Neuronal stem cell (in vitro differentiated cells): ENCODE data around the gene C19orf53.
A peak's percentile ranks its signal among the peaks of the same experiment; 100 is the strongest.
"Not testable (repeated sequence)": the region's sequence is repeated elsewhere in the genome, so short reads cannot be mapped to it uniquely, and the experiment has no call there.

ENCODE experiments used
- DNase-seq: peaks from one replicate; pipeline ENCODE4 v3.0.0-alpha.2; 2013; ENCODE audit warnings: low spot score
- H2AFZ ChIP-seq: one replicate; pipeline ENCODE4 v1.6.1; 2013; ENCODE audit warnings: mild to moderate bottlenecking, low read length, inconsistent platforms
- H2AK5ac ChIP-seq: 2 replicates; pipeline ENCODE4 v1.6.1; 2013; ENCODE audit warnings: low read depth, mild to moderate bottlenecking, inconsistent platforms, low read length, moderate library complexity, mixed read lengths
- H2BK120ac ChIP-seq: 2 replicates; pipeline ENCODE4 v1.6.1; 2013; ENCODE audit warnings: low read depth, mild to moderate bottlenecking, inconsistent platforms, low read length, moderate library complexity, mixed read lengths
- H2BK12ac ChIP-seq: one replicate; pipeline ENCODE4 v1.6.1; 2013; ENCODE audit warnings: low read length, inconsistent platforms
- H2BK15ac ChIP-seq: 2 replicates; pipeline ENCODE4 v1.6.1; 2013; ENCODE audit warnings: mild to moderate bottlenecking, low read length, inconsistent platforms, mixed read lengths
- H2BK5ac ChIP-seq: one replicate; pipeline ENCODE4 v1.6.1; 2013; ENCODE audit warnings: inconsistent platforms, mild to moderate bottlenecking, low read length, moderate library complexity
- H3K14ac ChIP-seq: one replicate; pipeline ENCODE4 v1.6.1; 2013; ENCODE audit warnings: low read length, inconsistent platforms
- H3K18ac ChIP-seq: 2 replicates; pipeline ENCODE4 v1.6.1; 2013; ENCODE audit warnings: low read length, inconsistent platforms
- H3K23ac ChIP-seq: 2 replicates; pipeline ENCODE4 v1.6.1; 2013; ENCODE audit warnings: low read depth, mild to moderate bottlenecking, mixed read lengths, low read length, inconsistent platforms; ENCODE audit not compliant: poor library complexity
- H3K27ac ChIP-seq: replicated peaks from 3 replicates; pipeline ENCODE4 v1.5.1; 2013; ENCODE audit warnings: low read length, inconsistent platforms
- H3K27me3 ChIP-seq, 3 experiments: 2 replicates each; pipeline ENCODE4 v1.6.1; 2013; ENCODE audit warnings: low read length in 3 of 3, mild to moderate bottlenecking in 2 of 3, inconsistent platforms in 1 of 3, low read depth in 1 of 3, mixed read lengths in 1 of 3, moderate library complexity in 1 of 3; ENCODE audit not compliant: control insufficient read depth in 3 of 3, insufficient read depth in 3 of 3
- H3K36me3 ChIP-seq, 2 donors: replicated peaks in 1 of 2; 2 replicates each; pipeline ENCODE4 v1.6.1; 2013; ENCODE audit warnings: low read length in 2 of 2; ENCODE audit not compliant: control insufficient read depth in 2 of 2, insufficient read depth in 2 of 2
- H3K4ac ChIP-seq: 2 replicates; pipeline ENCODE4 v1.6.1; 2013; ENCODE audit warnings: inconsistent platforms, mild to moderate bottlenecking, low read length, moderate library complexity
- H3K4me1 ChIP-seq, 2 donors: 1 replicate in 1 of 2; 2 replicates in 1 of 2; pipeline ENCODE4 v1.6.1; 2013; ENCODE audit warnings: low read length in 2 of 2, low read depth in 1 of 2; ENCODE audit not compliant: control insufficient read depth in 2 of 2, insufficient read depth in 1 of 2
- H3K4me2 ChIP-seq: one replicate; pipeline ENCODE4 v1.6.1; 2013; ENCODE audit warnings: mild to moderate bottlenecking, low read length, inconsistent platforms; ENCODE audit not compliant: insufficient read depth, poor library complexity, severe bottlenecking
- H3K4me3 ChIP-seq, 2 donors: 2 replicates each; pipeline ENCODE4 v1.5.1; 2013; ENCODE audit warnings: low read length in 2 of 2, mild to moderate bottlenecking in 2 of 2, inconsistent platforms in 1 of 2, moderate library complexity in 1 of 2
- H3K79me1 ChIP-seq: one replicate; pipeline ENCODE4 v1.6.1; 2013; ENCODE audit warnings: low read depth, mild to moderate bottlenecking, inconsistent platforms, low read length, moderate library complexity
- H3K9ac ChIP-seq: one replicate; pipeline ENCODE4 v1.6.1; 2013; ENCODE audit warnings: mild to moderate bottlenecking, low read depth, low read length, inconsistent platforms; ENCODE audit not compliant: poor library complexity
- H3K9me3 ChIP-seq, 2 donors: replicated peaks in 1 of 2; 2 replicates each; pipeline versions ENCODE3 to v1.6.1; 2013; ENCODE audit warnings: low read length in 2 of 2, mild to moderate bottlenecking in 2 of 2, inconsistent platforms in 1 of 2, low read depth in 1 of 2, mixed read lengths in 1 of 2, moderate library complexity in 1 of 2; ENCODE audit not compliant: control insufficient read depth in 2 of 2, insufficient read depth in 1 of 2
- H4K8ac ChIP-seq: one replicate; pipeline ENCODE4 v1.6.1; 2013; ENCODE audit warnings: low read depth, mild to moderate bottlenecking, inconsistent platforms, low read length, moderate library complexity
- H4K91ac ChIP-seq: one replicate; pipeline ENCODE4 v1.6.1; 2013; ENCODE audit warnings: low read length, low read depth, mild to moderate bottlenecking, inconsistent platforms; ENCODE audit not compliant: poor library complexity
- WGBS, 2 donors: extraction: QIAGEN DNeasy Blood & Tissue Kit; methylation state at CpG; one replicate each; pipeline ENCODE4 v1.1.7; 2013; ENCODE audit warnings: missing lambda C conversion rate in 2 of 2, mixed read lengths in 1 of 2; ENCODE audit not compliant: insufficient read length in 2 of 2, insufficient replicate concordance in 1 of 2; ENCODE audit errors: extremely low coverage in 2 of 2; 5-methylcytosine and 5-hydroxymethylcytosine counted together

C19orf53 gene

DNA sequence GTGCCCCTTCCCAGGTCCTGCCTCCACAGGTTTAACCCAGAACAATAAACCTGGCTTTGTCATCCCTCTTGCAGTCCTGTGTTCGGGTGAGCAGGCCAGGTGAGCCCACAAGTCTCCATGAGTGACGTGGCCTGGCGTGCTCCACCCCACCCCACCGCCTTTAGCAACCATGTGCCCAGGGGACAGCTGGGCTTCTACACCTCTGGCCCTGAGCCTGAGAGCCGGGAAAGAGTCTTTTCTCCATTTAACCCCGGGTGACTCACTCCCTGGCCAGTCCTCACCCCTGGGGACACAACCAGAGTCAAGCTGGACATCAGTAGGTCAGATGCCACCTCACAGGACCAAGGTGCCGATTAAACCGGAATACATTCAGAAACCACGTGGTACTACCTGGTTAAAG is 4.1 kb downstream of the C19orf53 start:
- DNase-seq: no peak
- no peak overlapping the region for H4K8ac ChIP-seq
- no peak overlapping the region for H3K9ac ChIP-seq
- WGBS, 2 donors: no CpG with 5 or more reads among the region's 9 CpGs
- no peak overlapping the region for H2AFZ ChIP-seq
- no peak overlapping the region for H3K23ac ChIP-seq
- H4K91ac ChIP-seq: no peak overlapping the region
- peaks cover 11% of the 10 kb centered on the region in 2 donors for H3K4me1 ChIP-seq
- H3K27me3 ChIP-seq: no peaks in the 10 kb centered on the region
- no peak overlapping the region for H3K4me3 ChIP-seq
- peaks cover 8% of the 10 kb centered on the region for H3K79me1 ChIP-seq
- H2BK120ac ChIP-seq: no peak overlapping the region
- H2AK5ac ChIP-seq: no peak overlapping the region
- H3K14ac ChIP-seq: no peak overlapping the region
- no peak overlapping the region for H3K27ac ChIP-seq
- H3K18ac ChIP-seq: no peak overlapping the region
- no peak overlapping the region for H2BK12ac ChIP-seq
- no peak overlapping the region for H2BK15ac ChIP-seq
- peaks cover 4 to 6% of the 10 kb centered on the region in 2 donors for H3K9me3 ChIP-seq
- H3K4me2 ChIP-seq: no peak overlapping the region
- peaks cover 25 to 40% of the 10 kb centered on the region in 2 donors for H3K36me3 ChIP-seq
- no peak overlapping the region for H3K4ac ChIP-seq
- no peak overlapping the region for H2BK5ac ChIP-seq

DNA sequence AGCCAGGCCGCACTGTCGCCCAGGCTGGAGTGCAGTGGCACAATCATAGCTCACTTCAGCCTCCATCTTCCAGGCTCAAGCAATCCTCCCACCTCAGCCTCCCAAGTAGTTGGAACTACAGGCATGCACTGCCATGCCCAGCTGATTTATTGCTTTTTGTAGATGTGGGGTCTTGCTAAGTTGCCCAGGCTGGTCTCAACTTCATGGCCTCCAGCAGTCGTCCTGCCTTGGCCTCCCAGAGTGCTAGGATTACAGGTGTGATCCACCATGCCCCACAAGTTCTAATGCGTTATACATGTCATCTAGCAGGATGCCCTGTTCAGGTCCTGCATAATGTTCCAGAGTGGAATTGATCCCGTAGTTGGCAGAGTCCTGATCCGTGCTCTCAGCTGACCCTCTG is 4.6 kb downstream of the C19orf53 start:
- no peak overlapping the region for H3K4me2 ChIP-seq

DNA sequence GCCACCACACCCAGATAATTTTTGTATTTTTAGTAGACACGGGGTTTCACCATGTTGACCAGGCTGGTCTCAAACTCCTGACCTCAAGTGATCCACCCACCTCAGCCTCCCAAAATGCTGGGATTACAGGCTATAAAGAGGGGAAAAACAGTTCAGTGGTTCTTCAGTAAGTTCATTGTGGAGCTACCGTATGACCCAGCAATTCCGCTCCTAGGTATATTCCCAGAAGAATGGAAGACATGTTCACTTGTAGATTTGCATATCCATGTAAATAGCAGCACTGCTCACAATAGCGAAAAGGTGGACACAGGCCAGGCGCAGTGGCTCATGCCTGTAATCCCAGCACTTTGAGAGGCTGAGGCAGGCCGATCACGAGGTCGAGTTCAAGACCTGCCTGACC is 5.5 kb downstream of the C19orf53 start:
- not testable (repeated sequence) for H3K27me3 ChIP-seq, H3K27ac ChIP-seq, H3K23ac ChIP-seq, H2BK15ac ChIP-seq, H3K18ac ChIP-seq, H3K14ac ChIP-seq, H4K8ac ChIP-seq, H3K4ac ChIP-seq, H3K4me2 ChIP-seq, DNase-seq, H3K4me3 ChIP-seq, H3K9me3 ChIP-seq, H2AK5ac ChIP-seq, H4K91ac ChIP-seq, H2BK120ac ChIP-seq, H2AFZ ChIP-seq, H3K9ac ChIP-seq, H2BK12ac ChIP-seq, H3K79me1 ChIP-seq, H2BK5ac ChIP-seq
- H3K4me1 ChIP-seq: peaks cover 11 to 15% of the 10 kb centered on the region in 2 donors
- no CpG with 5 or more reads among the region's 8 CpGs for WGBS, 2 donors
- peaks cover 25 to 40% of the 10 kb centered on the region in 2 donors for H3K36me3 ChIP-seq

More for the DNA sequence above, 4.6 kb downstream of the C19orf53 start:
- H3K79me1 ChIP-seq: peaks cover 8% of the 10 kb centered on the region
- DNase-seq: no peak
- H2BK5ac ChIP-seq: no peak overlapping the region
- H3K23ac ChIP-seq: no peak overlapping the region
- no peak overlapping the region for H2BK12ac ChIP-seq
- H2AK5ac ChIP-seq: no peak overlapping the region
- H3K4ac ChIP-seq: no peak overlapping the region
- no peak overlapping the region for H2BK120ac ChIP-seq
- no peak overlapping the region for H4K91ac ChIP-seq
- peaks cover 11 to 15% of the 10 kb centered on the region in 2 donors for H3K4me1 ChIP-seq
- no peak overlapping the region for H3K18ac ChIP-seq
- H3K4me3 ChIP-seq: no peak overlapping the region
- peaks cover 25 to 40% of the 10 kb centered on the region in 2 donors for H3K36me3 ChIP-seq
- H2BK15ac ChIP-seq: no peak overlapping the region
- H4K8ac ChIP-seq: no peak overlapping the region
- no peaks in the 10 kb centered on the region for H3K27me3 ChIP-seq
- H2AFZ ChIP-seq: no peak overlapping the region
- peaks cover 4 to 6% of the 10 kb centered on the region in 2 donors for H3K9me3 ChIP-seq
- no peak overlapping the region for H3K27ac ChIP-seq
- no CpG with 5 or more reads among the region's 6 CpGs for WGBS, 2 donors
- H3K14ac ChIP-seq: no peak overlapping the region
- H3K9ac ChIP-seq: no peak overlapping the region

DNA sequence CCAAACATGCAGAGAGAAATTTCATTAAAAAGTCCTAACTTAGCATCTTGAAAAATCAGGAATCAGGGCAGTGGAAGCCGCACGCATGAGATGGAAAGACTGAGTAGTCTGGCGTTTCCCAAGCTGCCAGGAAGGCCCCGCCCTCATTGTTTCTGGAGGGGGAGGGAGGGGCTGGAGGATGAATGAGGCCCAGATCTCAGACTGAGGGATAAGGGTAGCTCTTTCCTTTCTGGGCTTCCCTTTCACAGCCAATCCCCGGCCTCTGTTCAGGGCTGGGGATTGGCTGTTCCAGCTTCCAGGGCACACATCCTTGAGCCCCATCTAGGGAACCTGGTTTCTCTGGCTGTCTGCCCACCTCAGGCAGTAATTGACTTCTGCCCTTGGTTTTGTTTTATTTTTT is 7.3 kb downstream of the C19orf53 start:
- no peaks in the 10 kb centered on the region for H3K27me3 ChIP-seq
- no peak overlapping the region for H3K18ac ChIP-seq
- H3K14ac ChIP-seq: no peak overlapping the region
- no peak overlapping the region for H3K4ac ChIP-seq
- peaks cover 22 to 32% of the 10 kb centered on the region in 2 donors for H3K36me3 ChIP-seq
- peaks cover 4 to 6% of the 10 kb centered on the region in 2 donors for H3K9me3 ChIP-seq
- H2AFZ ChIP-seq: peak overlapping the region; percentile 49
- no peak overlapping the region for H3K9ac ChIP-seq
- peaks cover 7 to 15% of the 10 kb centered on the region in 2 donors for H3K4me1 ChIP-seq
- H4K91ac ChIP-seq: no peak overlapping the region
- peak; percentile 64 for DNase-seq
- H3K27ac ChIP-seq: no peak overlapping the region
- no peak overlapping the region for H4K8ac ChIP-seq
- H2BK12ac ChIP-seq: no peak overlapping the region
- H3K79me1 ChIP-seq: peaks cover 5% of the 10 kb centered on the region
- no peak overlapping the region for H2BK120ac ChIP-seq
- no CpG with 5 or more reads among the region's 5 CpGs for WGBS, 2 donors
- no peak overlapping the region for H2AK5ac ChIP-seq
- H3K4me3 ChIP-seq: no peak overlapping the region
- H2BK15ac ChIP-seq: no peak overlapping the region
- no peak overlapping the region for H3K4me2 ChIP-seq
- H3K23ac ChIP-seq: no peak overlapping the region
- H2BK5ac ChIP-seq: no peak overlapping the region
